Tibial nerve (tissue), 4 donors: ENCODE measurements around the gene TPRN. TPM values are rescaled to one million over a fixed set of nuclear protein-coding genes. Genes with fewer than 3 reads are reported as not detected.

Experiments used
- DNase-seq, 2 donors: peaks; one replicate each; pipeline ENCODE4 v3.0.0-alpha.2; 2019; ENCODE audit warnings: low spot score in 2 of 2
- H3K27ac ChIP-seq, 4 donors: fragments of 200-600 bp; sonication (generic) in 3 of 4; one replicate each; pipeline ENCODE4 v1.5.1; 2017 to 2019; ENCODE audit warnings: mild to moderate bottlenecking in 1 of 4
- H3K27me3 ChIP-seq, 2 donors: fragments of 200-600 bp; sonication (generic) in 1 of 2; one replicate each; pipeline versions ENCODE4 v1.5.1 to v1.6.0; 2017 to 2019
- H3K36me3 ChIP-seq, 3 donors: fragments of 200-600 bp; sonication (generic); one replicate each; pipeline ENCODE4 v1.5.1; 2018 to 2019
- H3K4me1 ChIP-seq, 4 donors: fragments of 200-600 bp; sonication (generic) in 3 of 4; one replicate each; pipeline ENCODE4 v1.5.1; 2017 to 2019
- H3K4me3 ChIP-seq, 4 donors: fragments of 200-600 bp; sonication (generic) in 3 of 4; one replicate each; pipeline ENCODE4 v1.5.1; 2017 to 2019; ENCODE audit warnings: mild to moderate bottlenecking in 1 of 4, moderate library complexity in 1 of 4
- H3K9me3 ChIP-seq, 4 donors: fragments of 200-600 bp; sonication (generic) in 3 of 4; one replicate each; pipeline ENCODE4 v1.5.1; 2017 to 2019
- EP300 ChIP-seq, 2 donors: sonication (generic); formaldehyde crosslinking; IDR thresholded peaks; one replicate each; pipeline ENCODE4 v1.6.1; 2017; ENCODE audit warnings: antibody characterized with exemption in 2 of 2, mild to moderate bottlenecking in 1 of 2
- POLR2A ChIP-seq, 2 donors: fragments of 450-650 bp; IDR thresholded peaks; one replicate each; pipeline ENCODE4 v1.6.1; 2017; ENCODE audit warnings: antibody characterized with exemption in 2 of 2, mild to moderate bottlenecking in 2 of 2, moderate library complexity in 2 of 2
- WGBS, 2 donors: methylation state at CpG; one replicate each; pipeline ENCODE4 v1.1.5; 2018; 5-methylcytosine and 5-hydroxymethylcytosine counted together
- total RNA-seq, 4 donors: library from RNA; depleted of rRNA; stranded (reverse); fragments of >200 nt; gene quantifications; one replicate each; pipeline ENCODE4 v1.1.0, GENCODE V29; 2016
- TF ChIP-seq, protein P1 (sequence below), 5 experiments: fragments of 200-600 bp in 3 of 5; fragments of 450-650 bp in 2 of 5; sonication (generic) in 3 of 5; IDR thresholded peaks; one replicate each; pipeline ENCODE4 v1.5.1; 2016 to 2019; ENCODE audit warnings: antibody characterized with exemption in 5 of 5, mild to moderate bottlenecking in 3 of 5, moderate library complexity in 2 of 5

Gene TPRN
- total RNA-seq, 4 donors from 2014 or later, result 6.8 to 12.3 (median 8.9) TPM

GRCh38 chr9:137176302-137177182 is 24.0 kb downstream of the TPRN start:
- no peak overlapping the region for H3K4me3 ChIP-seq
- H3K27me3 ChIP-seq, result peaks cover 0 to under 1% of the 10 kb centered on the region in 2 donors
- H3K9me3 ChIP-seq, result no peaks in the 10 kb centered on the region
- no peak overlapping the region for H3K27ac ChIP-seq
- DNase-seq, result no peak
- peaks cover 3 to 48% (median 24%) of the 10 kb centered on the region in 3 donors for H3K36me3 ChIP-seq
- 51 to 61% methylated on average over 16 to 17 of the region's 17 CpGs for WGBS, 2 donors
- H3K4me1 ChIP-seq, result peaks cover 0 to 8% (median 0%) of the 10 kb centered on the region in 4 donors
- no peak for TF ChIP-seq POLR2A (IDR thresholded peaks at IDR 0.05)
- TF ChIP-seq, protein P1, sequence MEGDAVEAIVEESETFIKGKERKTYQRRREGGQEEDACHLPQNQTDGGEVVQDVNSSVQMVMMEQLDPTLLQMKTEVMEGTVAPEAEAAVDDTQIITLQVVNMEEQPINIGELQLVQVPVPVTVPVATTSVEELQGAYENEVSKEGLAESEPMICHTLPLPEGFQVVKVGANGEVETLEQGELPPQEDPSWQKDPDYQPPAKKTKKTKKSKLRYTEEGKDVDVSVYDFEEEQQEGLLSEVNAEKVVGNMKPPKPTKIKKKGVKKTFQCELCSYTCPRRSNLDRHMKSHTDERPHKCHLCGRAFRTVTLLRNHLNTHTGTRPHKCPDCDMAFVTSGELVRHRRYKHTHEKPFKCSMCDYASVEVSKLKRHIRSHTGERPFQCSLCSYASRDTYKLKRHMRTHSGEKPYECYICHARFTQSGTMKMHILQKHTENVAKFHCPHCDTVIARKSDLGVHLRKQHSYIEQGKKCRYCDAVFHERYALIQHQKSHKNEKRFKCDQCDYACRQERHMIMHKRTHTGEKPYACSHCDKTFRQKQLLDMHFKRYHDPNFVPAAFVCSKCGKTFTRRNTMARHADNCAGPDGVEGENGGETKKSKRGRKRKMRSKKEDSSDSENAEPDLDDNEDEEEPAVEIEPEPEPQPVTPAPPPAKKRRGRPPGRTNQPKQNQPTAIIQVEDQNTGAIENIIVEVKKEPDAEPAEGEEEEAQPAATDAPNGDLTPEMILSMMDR (IDR thresholded peaks at IDR 0.05), result peak; percentile 12 to 40 (median 26)

DNA sequence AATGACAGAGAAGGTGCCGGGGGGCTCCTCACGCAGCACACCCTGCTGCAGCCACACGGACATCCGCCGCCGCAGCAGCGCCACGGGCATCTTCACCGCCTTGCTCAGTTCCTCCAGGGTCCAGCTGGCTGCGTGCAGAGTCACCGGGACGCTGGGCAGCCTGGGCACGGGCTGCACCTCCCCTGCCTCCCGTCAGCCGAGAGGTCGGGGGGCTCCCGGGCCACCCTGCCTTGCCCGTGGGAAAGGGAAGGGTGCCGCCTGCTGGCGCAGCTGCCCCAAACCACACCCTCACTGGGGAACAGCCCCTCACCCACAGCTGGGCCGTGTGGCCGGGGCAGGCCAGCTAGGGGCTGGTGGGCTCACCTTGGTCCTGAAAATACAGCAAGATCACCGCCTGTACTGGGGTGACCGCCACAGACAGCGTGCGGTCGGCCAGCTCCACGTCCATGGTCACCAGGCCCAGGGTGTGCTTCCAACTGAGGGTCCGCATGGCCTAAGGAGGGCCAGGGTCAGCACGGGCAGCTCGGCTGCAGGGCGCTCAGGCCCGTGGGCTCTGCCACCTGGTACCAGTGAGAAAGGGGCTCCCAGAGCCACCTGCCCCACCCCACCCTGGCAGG is 25.1 kb downstream of the TPRN start:
- TF ChIP-seq POLR2A (IDR thresholded peaks at IDR 0.05) (no peak), EP300 (IDR thresholded peaks at IDR 0.05) (no peak)
- TF ChIP-seq, protein P1 (IDR thresholded peaks at IDR 0.05), result no peak
- no peak overlapping the region for H3K27ac ChIP-seq
- no peak overlapping the region for H3K4me3 ChIP-seq
- H3K27me3 ChIP-seq, result peaks cover 0 to 11% of the 10 kb centered on the region in 2 donors
- peaks cover 3 to 37% (median 14%) of the 10 kb centered on the region in 3 donors for H3K36me3 ChIP-seq
- no peaks in the 10 kb centered on the region for H3K9me3 ChIP-seq
- peaks cover 0 to 8% (median 0%) of the 10 kb centered on the region in 4 donors for H3K4me1 ChIP-seq
- 40 to 56% methylated on average over 13 to 19 of the region's 33 CpGs for WGBS, 2 donors
- no peak for DNase-seq

DNA sequence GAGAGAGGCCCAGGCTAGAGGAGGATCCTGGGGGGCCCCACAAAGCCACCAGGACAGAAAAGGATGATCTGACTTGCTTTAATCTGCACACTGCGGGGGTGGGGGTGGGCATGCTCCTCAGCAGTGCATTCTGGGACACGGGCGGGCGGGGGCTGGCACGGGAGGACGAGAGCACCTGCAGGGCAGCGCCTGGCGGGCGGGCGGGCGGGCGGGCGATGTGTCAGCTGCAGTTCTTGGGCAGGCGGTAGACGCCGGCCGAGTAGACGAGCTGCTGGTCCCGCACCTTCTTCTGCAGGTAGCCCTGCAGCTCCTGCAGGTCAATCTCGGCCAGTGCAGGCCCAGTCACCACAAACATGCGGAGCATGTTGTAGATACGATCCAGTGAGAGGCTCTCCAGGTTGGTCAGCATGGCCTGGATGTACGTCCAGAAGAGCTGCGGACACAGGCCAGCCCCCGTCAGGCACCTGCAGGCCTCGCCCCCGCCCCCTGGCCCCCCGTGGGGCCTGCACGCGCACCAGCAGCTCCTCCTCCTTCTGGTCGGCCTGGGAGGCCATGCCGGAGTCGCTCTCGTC is 25.7 kb downstream of the TPRN start:
- Histone ChIP-seq H3K36me3 (peaks cover 0 to 31% (median 8%) of the 10 kb centered on the region in 3 donors), H3K4me3 (no peak overlapping the region), H3K27me3 (peaks cover 1 to 18% of the 10 kb centered on the region in 2 donors), H3K4me1 (peaks cover 0 to 10% (median under 1%) of the 10 kb centered on the region in 4 donors), H3K9me3 (no peaks in the 10 kb centered on the region), H3K27ac (no peak overlapping the region)
- no peak for DNase-seq
- TF ChIP-seq, protein P1 (IDR thresholded peaks at IDR 0.05), result no peak
- TF ChIP-seq POLR2A (IDR thresholded peaks at IDR 0.05) (no peak), EP300 (IDR thresholded peaks at IDR 0.05) (no peak)
- WGBS, 2 donors, result 41 to 45% methylated on average over 11 to 27 of the region's 34 CpGs

- no peaks in the 10 kb centered on the region for H3K9me3 ChIP-seq
- H3K36me3 ChIP-seq, result peaks cover 0 to 23% (median 0%) of the 10 kb centered on the region in 3 donors
- no peak overlapping the region for H3K4me3 ChIP-seq
- peaks cover 0 to 18% (median 5%) of the 10 kb centered on the region in 4 donors for H3K4me1 ChIP-seq
- TF ChIP-seq EP300 (IDR thresholded peaks at IDR 0.05), result no peak
- TF ChIP-seq, protein P1 (IDR thresholded peaks at IDR 0.05), result no peak
- no peak for TF ChIP-seq POLR2A (IDR thresholded peaks at IDR 0.05)
- H3K27ac ChIP-seq, result no peak overlapping the region
- 82 to 83% methylated on average over 35 to 40 of the region's 45 CpGs for WGBS, 2 donors
- DNase-seq, result no peak
- H3K27me3 ChIP-seq, result peaks cover 4 to 20% of the 10 kb centered on the region in 2 donors
Observed at GRCh38 chr9:137173796-137174664, 26.5 kb downstream of the TPRN start.
